ENCODE measurements around the gene USP8.
A peak's percentile ranks its signal among the peaks of the same experiment; 100 is the strongest.
"Not testable (repeated sequence)": the region's sequence is repeated elsewhere in the genome, so short reads cannot be mapped to it uniquely, and the experiment has no call there.

Gene USP8

DNA sequence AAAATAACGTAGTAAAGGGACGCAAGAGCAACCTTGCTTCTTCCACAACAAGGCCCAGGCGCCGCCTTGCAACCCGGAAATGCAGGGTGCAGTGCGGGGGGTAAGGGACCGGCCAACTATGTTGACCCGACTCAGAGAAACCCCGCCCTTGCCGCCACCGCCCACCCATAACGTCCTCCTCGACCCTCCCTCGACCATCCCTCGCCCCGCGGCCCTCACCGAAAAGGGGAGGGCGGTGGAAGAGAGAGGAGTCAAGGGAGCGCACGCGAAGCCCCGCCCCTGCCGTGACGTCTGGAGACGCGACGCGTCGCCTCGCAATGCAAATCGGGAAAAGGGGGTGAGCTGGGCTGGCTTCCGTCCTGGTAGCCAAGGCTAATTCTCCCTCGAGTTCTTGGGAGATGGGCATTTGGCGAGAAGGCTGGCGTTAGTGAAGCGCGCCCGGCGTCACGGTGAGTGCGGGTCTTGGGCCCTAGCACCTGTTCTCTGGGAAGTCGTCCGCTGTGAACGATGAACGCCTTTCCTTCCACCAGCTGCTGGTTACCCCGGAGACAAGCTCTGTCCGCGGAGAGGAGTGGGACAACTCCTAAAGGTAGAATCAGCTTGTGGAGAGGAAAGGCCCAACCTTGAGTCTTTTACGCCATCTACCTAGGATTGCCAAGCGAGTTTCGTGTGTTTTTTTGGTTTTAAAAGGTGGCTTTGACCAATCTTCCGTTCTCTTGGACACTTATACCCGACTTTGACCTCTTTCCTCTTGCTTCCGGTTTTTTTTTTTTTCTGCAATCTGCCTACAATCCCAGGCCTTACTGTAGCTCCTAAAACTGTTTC is at the start of gene USP8:
TSS of gene USP8 (plus strand) at position 340 of the 825 bp plus-strand sequence. CDS start 14,669 bp downstream, outside the sequence.
- DNase-seq (ENCODE audit: extremely low read depth in 1 of 2, low read depth in 1 of 2), result peak; percentile 88 to 95

DNA sequence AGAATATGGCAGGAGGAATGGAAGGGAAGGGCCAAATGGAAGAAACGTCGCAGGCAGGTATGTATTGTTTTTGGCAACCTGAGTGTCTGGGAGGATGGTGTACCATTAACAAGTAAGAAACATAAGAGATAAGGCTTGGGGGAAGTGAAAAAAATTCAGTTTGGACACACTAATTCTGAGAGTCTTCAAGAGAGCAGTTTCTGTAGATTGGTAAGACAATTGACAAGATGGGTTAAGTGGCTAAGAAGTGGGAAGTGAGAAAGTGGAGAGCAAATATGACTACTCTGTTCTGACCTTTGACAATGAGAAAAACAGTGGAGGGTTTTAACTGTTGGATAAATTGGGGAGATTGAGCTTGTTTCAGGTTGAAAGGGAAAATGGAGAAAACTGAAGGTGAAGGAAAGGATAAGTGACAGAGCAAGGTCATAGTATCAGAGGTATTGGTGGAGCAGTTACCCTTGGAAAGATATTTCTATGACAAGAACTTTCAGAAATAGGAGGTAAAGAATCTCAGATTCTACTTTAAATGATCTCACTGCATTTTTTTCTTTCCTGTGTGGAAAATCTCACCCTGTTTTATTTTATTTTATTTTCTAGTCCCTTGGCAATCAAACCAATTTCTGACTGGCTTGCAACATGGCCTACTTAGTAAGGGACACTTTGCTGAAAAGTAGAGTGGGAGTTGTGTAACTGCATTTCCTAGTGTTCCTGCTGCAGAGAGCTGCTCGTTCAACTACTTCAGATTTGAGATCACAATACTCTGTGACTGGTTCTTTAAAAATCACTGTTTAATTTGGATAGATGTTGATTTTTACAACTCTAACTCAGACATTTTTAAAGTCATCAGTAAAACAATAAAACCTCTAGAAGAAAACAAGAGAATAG is 46.1 kb upstream of the USP8 start:
- no peak for DNase-seq (ENCODE audit: extremely low read depth in 1 of 2, low read depth in 1 of 2)

DNA sequence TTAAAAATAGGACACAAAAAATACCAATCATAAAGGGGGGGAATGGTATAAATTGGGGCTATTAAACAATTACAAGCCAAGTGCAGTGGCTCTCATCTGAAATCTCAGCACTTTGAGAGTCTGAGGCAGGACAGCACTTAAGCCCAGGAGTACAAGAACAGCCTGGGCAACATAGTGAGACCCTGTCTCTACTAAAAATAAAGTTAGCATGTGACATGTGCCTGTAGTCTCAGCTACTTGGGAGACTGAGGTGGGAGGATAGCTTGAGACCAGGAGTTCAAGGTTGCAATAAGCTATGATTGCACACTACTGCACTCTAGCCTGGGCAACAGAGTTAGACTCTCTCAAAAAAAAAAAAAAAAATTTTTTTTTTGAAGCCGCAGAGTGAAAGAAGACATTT is 45.4 kb upstream of the USP8 start:
- no peak for DNase-seq (ENCODE audit: extremely low read depth in 1 of 2, low read depth in 1 of 2)

DNA sequence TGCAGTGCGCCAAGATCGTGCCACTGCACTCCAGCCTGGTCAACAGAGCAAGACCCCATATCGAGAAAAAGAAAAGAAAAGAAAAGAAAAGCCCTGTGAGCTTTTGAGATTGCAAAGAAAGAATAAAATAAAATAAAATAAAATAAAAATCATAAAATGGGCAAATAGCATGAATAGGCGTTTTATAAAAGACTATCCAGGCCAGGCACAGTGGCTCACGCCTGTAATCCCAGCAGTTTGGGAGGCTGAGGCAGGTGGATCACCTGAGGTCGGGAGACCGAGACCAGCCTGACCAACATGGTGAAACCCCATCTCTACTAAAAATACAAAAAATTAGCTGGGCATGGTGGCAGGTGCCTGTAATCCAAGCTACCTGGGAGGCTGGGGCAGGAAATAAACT is 44.8 kb upstream of the USP8 start:
- DNase-seq (ENCODE audit: extremely low read depth in 1 of 2, low read depth in 1 of 2), result not testable (repeated sequence)

DNA sequence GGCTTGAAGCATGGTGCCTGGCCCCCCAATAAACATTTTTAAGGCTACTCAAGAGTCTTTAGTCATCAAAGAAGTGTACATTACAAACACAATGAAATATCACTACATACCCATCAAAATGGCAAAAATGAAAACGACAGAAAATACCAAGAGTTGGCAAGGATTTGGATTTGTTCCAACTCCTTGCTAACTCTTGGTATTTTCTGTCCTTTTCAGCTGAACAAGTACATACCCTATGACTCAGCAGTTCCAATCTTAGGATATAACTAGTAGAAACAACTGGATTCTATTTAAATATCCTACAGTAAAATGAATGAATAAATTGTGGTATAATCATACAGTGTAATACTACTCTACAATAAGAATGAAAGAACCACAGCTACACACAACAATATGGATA is 44.1 kb upstream of the USP8 start:
- DNase-seq (ENCODE audit: extremely low read depth in 1 of 2, low read depth in 1 of 2), result no peak

DNA sequence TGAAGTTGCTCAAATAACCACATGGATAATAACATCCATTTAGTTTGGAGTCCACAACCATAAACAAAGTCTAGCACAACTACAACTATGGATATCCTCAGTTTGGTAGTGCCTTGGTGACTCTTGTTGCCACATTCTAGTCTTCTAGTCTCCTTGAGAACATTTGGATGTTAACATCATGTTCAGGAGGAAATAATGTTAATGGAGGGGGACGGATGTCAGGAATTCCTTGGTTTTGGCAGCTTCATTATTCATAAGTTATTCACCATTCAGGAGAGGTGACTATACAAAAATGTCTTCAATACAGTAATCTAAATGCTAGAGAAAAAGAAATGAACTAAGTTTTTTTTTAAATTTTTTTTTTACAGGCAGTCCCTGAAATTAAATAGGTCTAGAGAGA is 42.8 kb upstream of the USP8 start:
- no peak for DNase-seq (ENCODE audit: extremely low read depth in 1 of 2, low read depth in 1 of 2)

DNA sequence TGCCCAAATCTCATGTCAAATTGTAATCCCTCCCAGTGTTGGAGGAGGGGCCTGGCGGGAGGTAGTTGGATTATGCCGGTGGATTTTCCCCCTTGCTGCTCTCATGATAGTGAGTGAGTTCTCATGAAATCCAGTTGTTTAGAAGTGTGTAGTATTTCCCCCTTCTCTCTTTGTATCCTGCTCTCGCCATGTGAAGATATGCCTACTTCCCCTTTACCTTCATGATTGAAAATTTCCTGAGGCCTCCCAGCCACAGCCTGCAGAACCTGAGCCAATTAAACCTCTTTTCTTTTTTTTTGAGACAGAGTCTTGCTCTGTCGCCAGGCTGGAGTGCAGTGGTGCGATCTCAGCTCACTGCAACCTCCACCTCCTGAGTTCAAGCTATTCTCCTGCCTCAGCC is 41.8 kb upstream of the USP8 start:
- not testable (repeated sequence) for DNase-seq (ENCODE audit: extremely low read depth in 1 of 2, low read depth in 1 of 2)

DNA sequence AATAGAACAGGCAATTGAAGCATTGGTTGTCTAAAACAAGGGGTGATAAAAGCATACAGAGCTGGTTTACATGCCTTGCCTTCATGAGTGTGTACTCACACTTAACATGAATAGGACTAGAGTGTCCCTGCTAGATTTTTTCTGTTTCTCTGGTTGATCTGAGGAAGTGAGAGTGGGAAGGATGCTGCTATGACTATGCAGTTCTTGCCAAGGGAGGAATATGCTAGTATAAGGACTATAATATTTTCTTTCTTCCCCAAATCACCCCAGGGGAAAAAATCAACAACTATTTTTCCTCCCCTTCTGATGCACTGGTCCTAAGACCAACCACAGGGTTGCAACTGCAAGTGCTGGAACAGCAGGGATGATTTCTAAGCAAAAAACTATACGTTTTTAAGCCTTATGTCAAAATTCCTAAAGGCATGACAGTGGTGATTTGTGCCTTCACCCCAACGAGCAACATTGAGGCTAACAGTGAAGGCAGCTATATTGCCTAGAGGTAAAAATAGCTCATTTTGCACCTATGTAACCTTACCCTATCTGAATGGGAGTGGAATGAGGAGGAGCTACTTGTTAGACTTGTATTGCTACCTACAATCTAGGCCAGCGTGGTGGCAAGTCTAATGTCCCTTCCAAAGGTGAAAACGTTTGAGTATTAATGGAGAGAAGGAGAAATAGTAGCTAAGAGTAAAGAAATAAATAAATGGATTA is 33.5 kb upstream of the USP8 start:
- no peak for DNase-seq (ENCODE audit: extremely low read depth in 1 of 2, low read depth in 1 of 2)

DNA sequence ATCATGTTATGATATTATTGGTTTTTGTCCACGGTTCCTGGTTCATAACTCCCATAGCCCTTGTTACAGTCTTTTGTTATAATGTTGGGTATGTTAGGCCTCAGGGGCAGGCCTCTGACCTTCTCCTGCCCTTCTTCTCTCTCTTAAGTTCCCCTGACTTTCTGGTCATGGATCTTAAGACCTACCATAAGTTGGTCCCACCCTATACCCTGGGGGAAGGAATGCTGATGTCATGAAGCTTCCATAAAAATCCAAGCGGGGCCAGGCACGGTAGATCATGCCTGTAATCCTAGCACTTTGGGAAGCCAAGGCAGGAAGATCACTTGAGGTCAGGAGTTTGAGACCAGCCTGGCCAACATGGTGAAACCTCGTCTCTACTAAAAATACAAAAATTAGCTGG is 32.6 kb upstream of the USP8 start:
- DNase-seq (ENCODE audit: extremely low read depth in 1 of 2, low read depth in 1 of 2), result not testable (repeated sequence)

DNA sequence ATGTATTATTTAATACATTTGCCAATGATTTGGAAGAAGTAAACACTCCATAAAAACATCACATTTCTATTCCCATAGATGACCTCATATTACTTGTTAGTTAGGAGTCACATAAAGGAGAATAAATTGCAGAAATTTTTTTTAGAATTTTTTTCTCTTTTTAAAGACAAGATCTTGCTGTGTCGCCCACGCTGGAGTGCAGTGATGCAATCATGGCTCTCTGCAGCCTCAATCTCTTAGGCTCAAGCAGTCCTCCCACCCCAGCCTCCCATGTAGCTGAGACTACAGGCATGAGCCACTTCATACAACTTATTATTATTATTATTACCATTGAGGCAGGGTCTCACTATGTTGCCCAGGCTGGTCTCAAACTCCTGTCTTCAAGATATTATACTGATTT is 12.3 kb upstream of the USP8 start:
- no peak for DNase-seq (ENCODE audit: extremely low read depth in 1 of 2, low read depth in 1 of 2)

DNA sequence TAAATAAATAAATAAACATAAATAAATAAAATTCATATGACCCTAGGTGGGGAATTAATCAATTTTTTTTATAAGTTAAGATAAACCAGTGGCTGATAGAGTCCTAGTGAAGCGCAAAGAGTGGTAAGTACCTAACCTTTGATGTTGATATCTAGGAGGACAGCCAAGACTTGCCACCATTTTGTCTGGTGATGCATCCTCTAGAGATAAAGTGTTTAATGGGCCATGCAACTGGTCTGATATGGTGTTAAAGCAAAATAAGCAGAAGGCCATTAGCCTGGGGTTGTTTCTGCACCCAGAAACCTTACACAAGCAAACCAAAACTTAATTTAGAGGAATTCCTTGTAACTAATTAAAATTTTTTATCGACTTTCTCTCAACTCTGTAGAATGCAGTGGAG is 9.6 kb upstream of the USP8 start:
- no peak for DNase-seq (ENCODE audit: extremely low read depth in 1 of 2, low read depth in 1 of 2)

DNA sequence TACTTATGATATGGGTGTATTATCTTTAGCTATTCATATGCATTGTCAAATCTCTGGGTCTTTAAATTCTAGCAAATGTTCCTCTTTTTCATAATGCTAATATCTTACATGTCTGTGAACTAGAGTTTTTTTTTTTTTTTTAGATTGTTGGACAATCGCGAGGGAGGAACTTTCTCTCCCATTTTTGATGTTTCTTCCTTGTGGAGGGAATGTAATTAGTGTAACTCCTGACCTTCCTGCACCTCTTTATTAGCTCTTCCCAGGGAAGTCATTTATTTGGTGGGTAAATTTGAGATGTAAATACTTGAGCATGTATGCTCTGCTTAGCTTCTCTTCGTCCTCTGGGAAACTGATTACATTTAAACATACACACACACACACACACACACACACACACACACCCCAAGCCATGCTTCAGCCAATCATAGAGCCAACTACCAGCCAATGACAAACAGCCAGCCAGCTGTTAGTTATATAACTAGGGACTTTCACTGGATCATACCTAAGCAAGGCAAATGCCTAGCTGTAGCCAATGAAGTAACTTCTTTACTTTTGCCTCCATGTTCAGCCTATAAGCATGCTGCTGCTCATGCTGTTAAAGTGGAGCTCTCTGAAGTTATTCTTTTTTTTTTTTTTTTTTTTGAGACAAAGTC is 8.3 kb upstream of the USP8 start:
- no peak for DNase-seq (ENCODE audit: extremely low read depth in 1 of 2, low read depth in 1 of 2)

DNA sequence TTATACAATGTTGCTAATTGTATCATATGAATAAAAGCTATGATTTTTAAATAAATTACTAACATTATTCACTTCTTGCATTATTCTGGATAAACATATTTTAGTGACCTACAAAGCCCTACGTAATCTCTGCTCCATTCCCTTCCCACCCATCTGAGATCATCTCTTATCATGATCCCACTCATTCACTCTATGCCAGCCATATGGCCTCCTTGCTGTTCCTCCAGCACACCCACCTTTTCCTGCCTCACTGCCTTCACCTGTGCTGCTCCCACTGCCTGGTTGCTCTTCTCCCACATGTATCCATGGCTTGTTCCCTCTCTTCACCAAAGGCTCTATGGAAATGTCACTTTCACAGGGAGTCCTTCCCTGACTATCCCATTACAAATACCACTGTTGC is 7.3 kb upstream of the USP8 start:
- DNase-seq (ENCODE audit: extremely low read depth in 1 of 2, low read depth in 1 of 2), result no peak

DNA sequence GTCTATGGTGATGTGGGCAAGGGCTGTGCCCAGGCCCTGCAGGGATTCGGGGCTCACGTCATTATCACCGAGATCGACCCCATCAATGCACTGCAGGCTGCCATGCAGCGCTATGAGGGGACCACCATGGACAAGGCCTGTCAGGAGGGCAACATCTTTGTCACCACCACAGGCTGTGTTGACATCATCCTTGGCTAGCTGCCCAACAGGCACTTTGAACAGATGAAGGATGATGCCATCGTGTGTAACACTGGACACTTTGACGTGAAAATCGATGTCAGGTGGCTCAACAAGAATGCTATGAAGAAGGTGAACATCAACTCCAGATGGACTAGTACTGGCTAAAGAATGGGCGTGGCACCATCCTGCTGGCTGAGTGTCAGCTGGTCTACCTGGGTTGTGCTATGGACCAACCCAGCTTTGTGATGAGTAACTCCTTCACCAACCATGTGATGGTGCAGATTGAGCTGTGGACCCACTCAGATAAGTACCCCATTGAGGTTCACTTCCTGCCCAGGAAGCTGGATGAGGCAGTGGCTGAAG is 6.1 kb upstream of the USP8 start:
- no peak for DNase-seq (ENCODE audit: extremely low read depth in 1 of 2, low read depth in 1 of 2)

DNA sequence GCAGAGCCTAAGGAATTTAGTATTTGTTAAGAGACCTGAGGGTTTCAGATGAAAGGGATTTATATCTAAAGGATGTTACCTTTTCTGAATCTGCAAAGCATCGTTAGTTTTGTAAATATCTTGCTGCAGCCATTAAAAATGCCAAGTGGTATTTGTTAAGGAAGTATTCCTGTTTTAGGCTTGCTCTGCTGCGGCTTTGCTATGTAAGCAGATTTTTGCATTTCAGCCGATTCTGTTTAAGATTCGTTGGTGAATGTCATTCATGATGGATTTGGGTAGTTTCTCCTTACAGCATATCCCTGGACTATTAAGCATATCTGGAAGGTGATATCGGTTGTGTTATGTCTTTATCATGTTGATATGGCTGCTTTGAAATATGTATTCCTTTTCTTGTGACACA is 1.0 kb downstream of the USP8 start:
- no peak for DNase-seq (ENCODE audit: extremely low read depth in 1 of 2, low read depth in 1 of 2)

DNA sequence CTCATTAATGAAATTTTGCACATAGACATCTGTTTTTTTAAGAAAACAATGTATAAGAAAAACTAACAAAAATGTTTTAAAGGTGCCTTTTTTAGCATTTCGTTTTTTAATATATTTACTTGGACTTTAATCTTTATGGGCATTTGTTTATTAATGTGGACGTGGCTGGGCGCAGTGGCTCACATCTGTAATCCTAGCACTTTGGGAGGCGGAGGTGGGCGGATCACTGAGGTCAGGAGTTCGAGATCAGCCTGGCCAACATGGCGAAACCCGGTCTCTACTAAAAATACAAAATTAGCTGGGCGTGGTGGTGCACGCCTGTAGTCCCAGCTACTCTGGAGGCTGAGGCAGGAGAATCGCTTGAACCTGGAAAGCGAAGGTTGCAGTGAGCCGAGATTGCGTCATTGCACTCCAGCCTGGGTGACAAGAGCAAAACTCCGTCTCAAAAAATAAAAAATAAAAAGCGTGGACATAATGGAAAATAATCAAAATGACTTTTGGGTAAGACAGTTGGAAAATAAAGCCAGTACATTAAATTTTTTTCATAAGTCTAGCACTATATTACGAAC is 1.6 kb downstream of the USP8 start:
- DNase-seq (ENCODE audit: extremely low read depth in 1 of 2, low read depth in 1 of 2), result not testable (repeated sequence)

DNA sequence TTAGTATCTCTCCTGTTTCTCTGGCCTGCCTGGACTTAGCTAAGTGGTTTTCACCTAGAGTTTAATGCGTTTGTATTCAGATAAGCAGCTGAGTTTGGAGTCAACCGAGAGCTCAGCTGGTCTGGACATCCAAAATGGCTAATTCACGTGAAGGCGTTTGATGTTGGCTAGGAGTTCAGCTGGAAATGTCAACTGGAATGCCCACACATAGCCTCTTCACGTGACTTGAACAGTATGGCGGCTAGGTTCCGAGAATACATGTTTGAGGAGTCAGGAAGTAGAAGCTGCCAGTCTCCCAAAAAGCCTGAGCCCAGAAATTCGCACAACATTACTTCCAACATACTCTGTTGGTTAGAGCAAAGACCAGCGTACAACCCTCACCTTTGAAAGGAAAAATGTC is 2.2 kb downstream of the USP8 start:
- DNase-seq (ENCODE audit: extremely low read depth in 1 of 2, low read depth in 1 of 2), result no peak

DNA sequence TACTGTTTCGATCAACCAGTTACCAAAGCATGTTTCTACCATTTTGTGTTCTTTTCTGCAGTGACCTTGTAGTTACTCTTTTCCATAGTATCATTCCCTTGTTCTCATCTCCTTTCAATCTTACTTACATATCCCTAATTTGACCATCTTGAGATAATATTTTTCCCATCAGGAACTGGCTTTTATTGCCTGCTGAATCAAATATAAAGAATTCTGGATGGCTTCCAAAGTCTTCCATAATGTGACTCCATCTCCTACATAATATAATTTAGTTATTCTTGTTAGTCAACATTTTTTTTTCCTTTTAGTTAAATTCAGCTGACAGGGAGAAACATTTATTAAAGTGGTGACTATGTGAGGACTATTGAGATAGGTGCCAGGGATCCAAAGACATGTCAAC is 7.0 kb downstream of the USP8 start:
- DNase-seq (ENCODE audit: extremely low read depth in 1 of 2, low read depth in 1 of 2), result no peak

DNA sequence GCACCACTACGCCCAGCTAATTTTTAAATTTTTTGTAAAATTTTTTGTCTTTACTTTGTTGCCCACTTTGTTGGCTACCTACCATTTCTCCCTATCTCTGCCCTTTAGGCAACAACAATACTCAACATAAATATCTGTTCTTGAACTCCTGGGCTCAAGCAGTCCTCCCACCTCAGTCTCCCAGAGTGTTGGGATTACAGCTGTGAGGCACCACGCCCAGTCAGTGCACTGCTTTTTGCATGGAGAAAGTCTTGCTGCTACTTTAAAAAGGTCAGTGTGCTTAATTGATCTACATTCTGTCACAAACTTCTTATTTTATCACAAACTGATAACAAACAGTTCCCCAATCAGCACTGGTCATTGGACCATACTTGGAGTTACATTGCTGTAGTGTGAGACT is 8.0 kb downstream of the USP8 start:
- no peak for DNase-seq (ENCODE audit: extremely low read depth in 1 of 2, low read depth in 1 of 2)

DNA sequence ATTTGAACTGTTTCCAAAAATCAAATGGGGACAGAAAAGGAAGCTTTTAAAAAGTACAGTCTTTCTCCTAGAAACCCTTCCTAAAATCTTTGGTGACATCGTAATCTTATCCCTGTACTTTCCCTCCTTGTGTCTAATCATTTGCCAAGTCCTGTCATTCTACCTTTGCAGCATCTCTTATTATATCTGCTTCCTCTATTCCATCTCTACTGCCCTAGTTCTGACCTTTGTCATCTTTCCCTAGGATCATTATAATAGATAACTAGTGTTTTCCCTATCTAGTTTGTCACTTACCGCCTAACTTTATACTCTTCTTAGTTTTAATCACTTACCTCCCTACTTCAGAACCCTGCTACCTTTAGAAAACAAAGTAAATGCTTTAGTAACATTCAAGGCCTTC is 11.6 kb downstream of the USP8 start:
- DNase-seq (ENCODE audit: extremely low read depth in 1 of 2, low read depth in 1 of 2), result no peak

Data from stimulated activated CD8-positive, alpha-beta memory T cell treated with anti-CD3 and anti-CD28 coated beads, Interleukin-7, amount 100 ng/mL, for 48 hours (primary cell).